AG20443 (cell line): Measurements from ENCODE around the gene FSIP1.
A peak's percentile ranks its signal among the peaks of the same experiment; 100 is the strongest.

ENCODE experiments used
- DNase-seq: peaks from one replicate; pipeline ENCODE4 v3.0.0; 2012; ENCODE audit warnings: low spot score, mixed read lengths

Gene FSIP1

DNA sequence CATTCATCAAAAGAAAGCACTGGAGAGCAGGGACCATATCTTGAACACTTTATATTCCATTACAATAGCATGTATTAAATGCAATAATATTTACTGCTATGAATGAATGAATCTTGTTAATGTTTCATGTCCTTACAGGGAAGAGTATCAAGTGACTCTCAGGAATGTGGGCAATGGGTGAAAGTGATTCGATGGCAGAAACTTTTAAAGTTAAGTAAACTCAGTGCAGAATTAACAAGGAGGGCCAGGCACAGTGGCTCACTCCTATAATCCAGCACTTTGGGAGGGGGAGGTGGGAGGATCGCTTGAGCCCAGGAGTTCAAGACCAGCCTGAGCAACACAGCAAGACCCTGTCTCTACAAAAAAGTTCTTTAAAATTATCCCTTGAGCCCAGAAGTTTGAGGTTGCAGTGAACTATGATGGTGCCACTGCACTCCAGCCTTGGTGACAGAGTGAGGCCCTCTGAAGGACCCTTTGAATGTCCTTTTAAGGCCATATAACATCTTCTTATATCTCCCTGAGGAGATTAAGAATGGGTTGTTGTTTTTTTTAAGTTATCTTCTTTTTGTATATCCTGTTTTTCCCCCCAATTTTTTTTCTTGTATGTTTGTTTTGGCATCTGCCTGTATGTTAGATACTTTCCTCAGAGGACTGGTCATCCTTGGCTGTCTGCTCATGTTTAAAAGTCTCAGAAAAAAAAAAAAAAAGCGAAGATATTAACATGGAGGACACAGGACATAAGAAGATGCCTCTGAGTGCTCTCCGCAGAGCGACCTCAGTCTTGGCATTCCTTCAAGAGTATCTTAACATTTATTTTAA, 9.6 kb upstream of the FSIP1 start:
- no peak for DNase-seq

DNA sequence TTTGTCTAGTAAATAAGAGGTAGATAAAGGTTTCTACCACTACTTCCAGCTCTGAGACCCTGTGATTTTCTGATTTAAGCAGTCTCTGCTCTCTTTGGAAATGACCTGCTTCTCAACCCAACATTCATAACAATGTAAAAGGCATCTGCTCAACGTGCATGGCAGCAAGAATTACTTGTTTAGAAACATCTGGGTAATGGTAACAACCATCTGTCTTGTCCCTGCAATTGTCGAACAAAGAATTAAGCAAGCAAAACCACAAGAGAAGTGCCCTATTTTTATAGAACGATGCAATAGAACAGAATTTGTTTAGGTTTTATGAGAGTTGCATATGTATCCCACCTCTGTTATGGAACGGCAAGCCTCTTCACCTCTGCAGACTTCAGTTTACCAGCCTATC, 7.1 kb upstream of the FSIP1 start:
- no peak for DNase-seq

DNA sequence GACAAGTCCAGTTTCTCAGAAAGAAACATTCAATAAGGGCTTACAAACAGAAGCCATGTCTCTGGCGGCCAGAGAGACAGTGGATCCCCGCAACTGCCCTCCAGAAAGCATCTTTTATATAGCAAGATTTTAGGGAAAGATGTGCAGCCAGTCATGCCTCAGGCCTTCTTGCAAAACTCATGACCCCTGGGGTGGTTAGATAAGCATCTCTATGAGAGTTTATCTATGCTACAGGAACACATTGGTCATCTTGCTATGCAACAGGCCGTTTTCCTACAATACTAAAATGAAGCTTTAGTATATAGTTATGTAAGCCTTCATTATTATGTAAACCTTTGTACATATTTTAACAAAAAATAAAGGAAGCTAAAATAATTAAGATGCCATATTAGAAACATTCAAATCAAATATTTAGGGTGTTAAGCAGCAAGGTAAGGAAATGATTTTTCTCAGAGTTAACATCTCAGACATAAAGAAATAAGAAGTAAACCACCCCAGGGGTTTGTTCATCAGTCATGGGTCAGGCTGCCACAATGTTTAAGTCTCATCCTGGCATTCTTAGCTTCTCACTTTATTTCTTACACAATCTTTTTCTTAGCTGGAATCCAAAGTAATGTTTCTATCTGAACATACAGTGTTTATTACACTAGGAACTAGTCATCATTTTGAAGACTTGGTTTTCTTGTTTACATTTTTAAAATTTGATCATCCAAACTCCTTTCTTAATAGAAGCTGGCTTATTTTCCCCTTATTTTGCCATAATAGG, 6.3 kb upstream of the FSIP1 start:
- DNase-seq = no peak

DNA sequence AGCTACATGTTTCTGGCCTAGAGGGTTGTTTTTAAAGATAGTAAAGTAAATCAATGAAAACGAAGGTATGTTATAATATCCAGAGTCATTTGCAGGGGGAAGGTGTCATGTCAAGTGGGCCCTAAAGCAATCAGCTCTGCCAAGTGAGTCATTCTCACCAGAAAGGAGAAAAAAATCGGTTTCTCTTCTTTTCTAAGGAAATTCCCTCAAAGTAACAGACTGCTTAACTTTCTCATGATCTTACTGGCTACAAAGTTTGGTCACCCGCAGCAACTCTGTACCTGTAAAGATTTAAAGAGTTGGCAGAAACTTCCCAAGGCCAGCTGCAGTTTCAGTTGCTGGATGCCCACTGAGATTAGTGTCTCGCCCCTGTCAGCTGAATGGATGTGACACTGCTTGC, 5.5 kb upstream of the FSIP1 start:
- no peak for DNase-seq

DNA sequence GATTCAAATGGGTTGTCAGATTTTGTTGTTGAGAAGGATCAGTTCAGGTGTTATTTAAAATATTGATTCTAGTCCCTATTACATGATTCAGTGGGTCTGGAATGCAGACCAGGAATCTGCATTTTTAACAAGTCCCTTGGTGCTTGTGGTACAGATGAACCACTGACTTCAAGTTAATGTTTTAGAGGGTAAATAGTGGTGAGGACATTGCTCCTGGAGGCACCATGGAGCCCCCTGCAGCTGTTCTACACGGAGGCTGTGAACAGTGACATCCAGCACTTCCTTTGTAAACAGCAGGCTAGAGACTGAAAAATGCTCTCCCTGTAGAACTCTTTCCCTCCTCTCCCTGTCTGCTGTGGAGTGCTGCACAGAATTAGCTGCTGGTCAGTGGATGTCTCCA, 4.8 kb upstream of the FSIP1 start:
- DNase-seq = no peak

DNA sequence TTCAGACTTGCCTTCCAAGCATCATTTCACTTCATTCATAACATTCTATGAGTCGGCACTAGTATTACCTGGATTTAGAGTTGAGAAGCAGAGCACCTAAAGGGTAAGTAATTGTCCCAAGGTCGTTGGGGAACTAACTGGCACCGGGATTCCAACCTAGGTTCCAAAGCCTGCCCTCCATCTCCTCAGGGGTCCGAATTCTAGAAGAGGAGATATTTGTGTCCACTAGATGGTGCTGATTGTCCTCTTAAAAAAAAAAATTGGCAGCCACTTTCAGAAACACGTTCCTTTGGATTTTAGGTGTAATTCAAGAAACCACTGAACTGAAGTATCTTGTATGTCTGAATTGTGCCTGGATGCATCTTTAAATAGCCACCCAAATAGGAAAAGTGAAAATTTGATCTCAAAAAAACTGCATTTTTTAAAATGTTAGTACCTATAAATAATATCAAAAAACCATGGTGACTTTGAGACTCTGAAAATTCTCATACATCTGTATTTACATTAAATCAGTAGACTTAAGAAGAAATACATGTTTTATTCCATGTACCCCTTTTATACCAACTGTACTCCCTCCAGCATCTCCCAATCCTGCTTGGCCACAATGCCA, 3.9 kb upstream of the FSIP1 start:
- peak; percentile 39 for DNase-seq

DNA sequence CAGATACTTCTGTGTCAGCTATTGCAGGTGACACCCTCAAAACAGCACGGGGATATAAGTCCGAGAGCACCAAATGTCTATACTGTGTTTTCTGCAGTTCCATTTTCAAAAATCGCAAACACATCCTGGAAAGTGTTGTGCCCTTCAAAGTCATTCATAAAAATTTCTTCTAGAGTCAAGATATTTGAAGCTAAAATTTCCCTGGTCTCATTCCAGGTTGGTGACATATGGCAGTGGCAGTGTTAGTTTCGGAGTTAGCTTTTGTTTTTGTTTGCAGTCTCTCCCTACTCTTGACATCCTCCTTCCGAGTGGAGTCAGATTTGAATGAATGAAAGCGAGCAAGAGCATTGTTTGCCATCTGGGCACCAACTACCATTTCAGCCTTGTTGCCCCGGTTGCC, 3.2 kb upstream of the FSIP1 start:
- no peak for DNase-seq

DNA sequence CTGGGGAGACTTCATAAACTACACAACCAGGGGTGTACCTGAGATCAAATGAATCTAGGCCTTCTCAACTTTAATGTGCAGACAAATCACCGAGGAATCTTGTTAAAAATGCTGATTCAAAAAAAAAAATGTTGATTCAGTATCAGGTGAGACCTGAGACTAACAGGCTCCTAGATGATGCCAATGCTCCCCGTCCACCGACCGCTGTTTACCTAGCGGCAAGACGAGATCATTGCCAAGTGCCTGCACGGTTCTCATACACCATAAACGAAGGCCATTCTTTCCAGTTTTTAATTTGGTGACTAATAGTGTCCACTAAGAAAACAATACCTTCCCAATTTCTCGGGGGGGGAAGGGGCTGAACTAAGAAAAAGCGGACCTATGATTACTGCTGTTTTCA, 2.5 kb upstream of the FSIP1 start:
- no peak for DNase-seq

DNA sequence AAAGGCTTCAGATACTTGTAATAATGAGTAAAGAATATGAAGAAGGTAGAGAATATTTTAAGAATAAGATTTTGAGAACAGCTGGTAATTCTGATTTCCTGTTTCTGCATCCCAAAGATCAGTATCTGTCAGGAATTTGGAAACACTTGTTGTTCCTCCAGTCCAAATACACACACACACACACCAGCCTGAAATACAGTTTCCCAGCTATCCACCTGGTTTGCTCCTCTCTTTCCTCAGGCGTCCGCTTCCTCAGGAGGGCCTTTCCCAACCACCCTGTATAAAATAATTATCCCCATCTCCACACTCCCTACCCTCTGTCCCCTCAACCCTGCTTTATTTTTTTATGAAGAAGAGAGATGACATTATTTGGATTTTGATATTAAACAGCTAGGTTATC, 2.0 kb upstream of the FSIP1 start:
- DNase-seq = no peak

DNA sequence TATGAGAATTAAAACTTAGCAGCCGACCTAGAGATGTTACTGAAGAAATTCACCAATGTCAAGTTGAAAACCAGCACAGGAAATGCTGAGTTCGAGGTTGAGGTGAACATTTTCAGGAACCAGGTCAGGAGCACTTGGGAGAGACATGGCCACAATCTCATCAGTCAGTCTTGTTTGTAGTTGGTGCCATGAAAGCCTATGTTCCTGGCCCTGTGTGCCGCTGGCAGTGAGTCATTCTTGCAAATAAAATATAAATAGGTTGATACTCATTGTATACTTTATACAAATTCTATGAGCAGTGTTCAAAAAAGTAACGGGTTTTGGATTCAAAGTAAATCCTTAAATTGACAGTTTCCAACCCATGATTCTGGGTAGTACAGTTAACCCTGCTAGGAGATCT, 1.5 kb upstream of the FSIP1 start:
- no peak for DNase-seq

DNA sequence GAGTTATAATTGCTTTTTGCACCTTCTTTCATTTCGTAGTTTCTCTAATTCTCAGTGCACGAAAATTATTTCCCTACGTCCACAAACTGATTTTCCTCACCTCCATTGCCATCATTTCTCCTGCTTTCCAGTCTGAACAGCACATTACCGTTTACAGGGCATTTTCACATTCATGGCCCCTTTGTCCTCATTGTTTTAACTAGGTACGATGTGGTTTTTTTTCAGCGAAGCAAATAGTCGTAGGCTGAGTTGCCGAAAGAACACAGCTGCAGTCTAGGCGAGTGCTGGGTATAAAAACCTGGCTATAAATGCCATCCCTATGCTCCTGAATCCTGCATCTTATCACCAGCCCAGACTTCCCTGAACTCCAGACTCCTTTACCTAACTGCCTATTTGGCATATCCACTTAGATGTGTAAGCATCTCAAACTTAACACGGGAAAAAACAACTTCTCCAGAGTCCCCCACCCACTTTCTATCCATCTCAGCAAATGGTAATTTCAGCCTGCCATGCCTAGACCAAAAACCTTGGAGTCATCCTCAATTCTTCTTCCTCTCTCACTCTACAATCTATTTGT, 691 bp upstream of the FSIP1 start:
- DNase-seq = no peak

DNA sequence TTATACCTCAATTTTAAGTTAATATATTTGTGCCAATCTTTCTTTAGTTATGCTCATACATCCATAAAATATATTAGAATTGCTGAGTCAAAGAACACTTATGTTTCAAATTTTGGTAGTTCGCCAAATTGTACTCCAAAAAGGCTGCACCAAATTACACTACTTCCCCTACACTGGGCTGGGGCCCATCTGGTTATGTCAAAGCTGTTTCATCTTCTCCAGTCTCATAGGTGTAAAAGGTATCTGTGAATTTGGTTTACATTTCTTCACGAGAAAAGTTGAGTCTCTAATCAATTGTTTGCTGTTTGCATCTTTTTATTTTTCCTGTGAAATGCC, 706 bp downstream of the FSIP1 start:
- no peak for DNase-seq

DNA sequence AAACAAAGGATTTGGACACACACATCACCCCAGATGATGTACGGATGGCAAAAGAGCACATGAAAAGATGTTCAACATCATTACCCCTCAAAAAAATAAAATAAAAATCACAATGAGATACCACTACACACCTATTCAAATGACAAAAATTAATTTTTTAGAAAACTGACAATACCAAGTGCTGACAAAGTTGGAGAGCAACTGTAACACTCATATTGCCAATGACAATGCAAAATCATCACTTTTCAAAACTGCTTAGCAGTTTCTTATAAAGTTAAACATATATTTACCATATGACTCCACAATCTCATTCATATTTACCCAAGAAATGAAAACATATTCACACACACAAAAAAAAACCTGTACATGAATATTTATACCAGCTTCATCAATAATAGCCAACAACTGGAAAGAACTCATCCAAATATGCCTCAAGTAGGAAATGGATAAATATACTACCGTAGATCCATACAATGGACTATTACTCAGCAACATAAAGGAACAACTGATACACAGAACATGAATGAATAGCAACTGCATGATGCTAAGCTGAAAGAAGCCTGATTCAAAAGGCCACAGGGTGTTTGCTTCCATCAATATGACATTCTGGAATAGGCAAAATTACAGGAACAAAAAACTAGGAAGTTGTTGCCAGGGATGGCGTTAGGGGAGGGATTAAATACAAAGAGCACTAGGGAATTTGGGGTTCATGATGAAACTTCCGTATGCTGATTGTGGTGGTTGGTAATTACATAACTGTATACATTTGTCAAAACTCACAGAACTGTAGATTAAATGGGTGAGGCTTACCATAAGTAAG, 1.3 kb downstream of the FSIP1 start:
- DNase-seq = no peak

DNA sequence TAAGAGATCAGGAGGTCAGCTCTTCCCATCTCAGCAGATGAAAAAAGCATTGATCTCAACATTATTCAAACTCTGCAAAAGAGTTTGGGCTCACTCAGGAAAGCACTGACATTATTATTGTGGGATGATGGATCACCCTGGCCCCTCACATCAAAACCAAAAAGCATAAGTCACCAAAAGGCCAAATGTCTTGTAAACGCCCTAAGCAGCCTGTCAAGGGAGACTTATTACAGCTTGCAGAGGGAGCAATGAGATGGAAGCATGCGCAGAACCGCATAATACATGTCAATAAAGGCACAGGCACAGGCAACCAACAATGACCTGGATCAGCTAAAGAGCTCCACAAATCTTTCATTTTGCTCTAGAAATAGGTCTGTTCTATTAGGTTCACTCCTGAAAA, 4.6 kb downstream of the FSIP1 start:
- no peak for DNase-seq

DNA sequence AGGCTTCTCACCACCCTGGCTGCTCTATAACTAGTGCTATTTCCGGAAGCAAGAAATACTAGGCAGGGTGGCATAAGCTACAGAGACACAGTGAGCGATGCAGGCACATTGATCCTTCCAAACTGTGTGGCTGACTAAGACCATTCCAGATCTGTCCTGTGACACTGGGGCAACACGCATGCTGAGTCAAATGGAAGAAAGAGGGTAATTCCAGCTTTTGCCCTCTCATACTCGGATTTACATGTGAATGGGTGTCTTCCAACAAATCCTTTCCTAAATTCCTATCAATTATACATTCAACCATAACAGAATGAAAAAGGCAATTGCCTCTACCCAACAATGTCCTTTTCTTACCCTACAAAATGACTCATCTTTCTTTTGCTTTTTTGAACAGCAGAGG, 5.1 kb downstream of the FSIP1 start:
- no peak for DNase-seq

DNA sequence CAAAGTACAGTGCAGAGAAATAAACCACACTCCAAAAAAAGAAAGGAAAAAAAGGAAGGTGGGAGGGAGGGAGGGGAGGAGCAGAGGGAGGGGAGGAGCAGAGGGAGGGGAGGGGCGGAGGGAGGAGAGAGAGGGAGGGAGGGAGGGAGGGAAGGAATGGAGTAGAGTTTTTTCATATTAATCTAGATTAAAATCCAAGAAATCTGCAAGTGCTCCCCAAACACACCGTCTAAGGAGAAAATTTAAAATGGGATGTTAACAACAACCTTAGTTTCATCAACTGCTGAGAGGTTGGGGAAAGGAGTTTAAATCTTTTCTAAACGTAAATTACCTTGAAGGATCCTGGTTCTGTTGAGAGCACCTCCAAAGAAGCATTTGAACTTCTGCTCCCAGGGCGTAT, 6.6 kb downstream of the FSIP1 start:
- DNase-seq = no peak

DNA sequence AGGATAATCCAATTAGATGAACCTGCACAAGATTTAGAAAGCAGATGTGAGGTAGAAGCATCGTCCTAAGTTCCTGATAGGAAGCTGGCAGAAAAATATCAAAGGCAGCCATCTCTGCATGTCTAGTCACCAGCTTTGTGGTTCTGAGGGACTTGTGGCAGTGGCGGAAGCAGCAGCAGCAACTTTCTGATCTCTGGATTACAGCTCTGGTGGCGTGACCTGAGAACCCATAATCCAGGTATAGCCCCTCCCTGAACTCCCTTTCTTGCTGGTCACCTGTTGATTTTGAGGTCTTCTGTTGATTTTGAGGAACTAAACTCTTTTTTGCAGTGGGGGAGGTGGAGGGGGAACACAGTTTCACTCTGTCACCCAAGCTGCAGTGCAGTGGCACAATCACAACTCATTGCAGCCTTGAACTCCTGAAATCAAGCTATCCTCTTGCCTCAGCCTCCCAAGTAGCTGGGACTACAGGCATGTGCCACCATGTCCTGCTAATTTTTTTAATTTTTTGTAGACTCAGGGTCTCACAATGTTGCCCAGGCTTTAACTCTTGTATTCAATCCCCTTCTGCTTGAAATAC, 7.9 kb downstream of the FSIP1 start:
- DNase-seq = no peak

DNA sequence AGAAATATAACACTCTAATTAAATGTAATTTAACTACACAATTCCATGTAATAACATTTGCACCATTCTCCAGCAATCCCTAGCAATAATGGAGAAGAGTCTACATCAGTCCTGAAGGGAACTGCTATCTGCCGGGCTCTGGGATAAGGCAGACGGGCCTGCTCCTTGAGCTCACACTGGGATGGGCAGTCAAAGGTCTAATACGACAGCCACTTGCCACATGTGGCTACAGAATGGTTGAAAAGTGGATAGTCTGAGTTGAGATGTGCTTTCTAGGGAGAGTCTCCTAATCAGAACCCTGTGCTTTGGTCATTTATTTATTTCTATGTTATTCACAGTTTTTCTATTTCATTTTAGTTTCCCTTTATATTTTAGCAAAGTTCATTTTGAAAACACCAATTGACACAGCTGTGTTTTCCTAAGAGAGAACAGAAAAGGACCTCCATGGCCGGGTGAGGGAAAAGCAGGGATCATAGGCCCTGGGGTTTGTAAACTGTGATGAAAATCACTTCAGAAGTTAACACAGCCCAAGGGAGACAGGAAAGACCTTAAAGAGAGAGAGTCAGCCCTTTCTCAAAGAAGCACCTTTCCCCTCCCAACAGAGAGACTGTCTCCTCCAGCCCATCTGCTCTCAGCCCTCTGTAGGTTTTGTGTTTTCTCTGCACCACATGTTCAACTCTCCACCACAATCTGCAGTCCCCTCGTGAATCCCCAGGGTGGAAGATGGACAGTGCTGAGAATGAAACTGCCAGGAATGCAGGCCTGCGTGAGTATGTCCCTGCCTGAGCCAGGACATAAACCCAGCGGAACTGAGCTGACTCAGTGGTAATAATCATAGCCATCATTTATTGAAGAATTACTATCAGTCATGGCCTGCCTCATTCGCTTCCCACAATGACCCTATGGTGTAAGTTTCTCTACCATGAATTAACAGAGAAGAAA, 11.6 kb downstream of the FSIP1 start:
- peak; percentile 88 for DNase-seq

DNA sequence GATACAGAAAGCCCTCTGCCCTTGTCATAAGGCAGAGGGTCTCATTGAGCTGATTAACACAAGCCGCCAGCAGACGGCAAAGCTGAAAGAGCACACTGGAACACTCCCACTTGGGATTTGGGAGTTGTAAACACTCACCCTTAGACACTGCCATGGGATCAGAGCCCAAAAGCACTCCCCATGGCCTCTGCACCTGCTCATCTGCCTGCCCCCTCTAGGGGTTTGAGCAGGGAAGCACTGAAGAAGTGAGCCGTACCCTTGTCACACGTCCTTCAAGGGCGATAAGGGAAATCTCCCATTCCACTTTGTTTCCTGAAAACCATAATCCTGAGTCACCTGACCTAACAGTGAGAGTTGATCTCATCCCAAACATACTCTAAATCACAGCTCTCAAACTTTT, 14.7 kb downstream of the FSIP1 start:
- no peak for DNase-seq

DNA sequence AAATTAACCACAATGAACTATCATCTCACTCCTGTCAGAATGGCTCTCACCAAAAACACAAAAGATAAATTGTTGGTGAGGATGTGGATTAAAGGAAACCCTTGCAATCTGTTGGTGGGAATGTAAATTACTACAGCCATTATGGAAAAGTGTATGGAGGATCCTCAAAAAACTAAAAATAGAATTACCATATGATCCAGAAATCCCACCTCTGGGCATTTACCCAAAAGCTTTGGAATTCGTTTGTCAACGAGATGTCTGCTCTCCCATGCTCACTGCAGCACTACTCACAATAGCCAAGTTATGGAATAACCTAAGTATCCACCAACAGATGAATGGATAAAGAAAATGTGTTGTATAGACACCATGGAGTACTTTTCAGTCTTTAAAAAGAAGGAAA, 21.6 kb downstream of the FSIP1 start:
- DNase-seq = no peak
